GM12875 (cell line): ENCODE data around the gene PSMD1.
"Not testable (repeated sequence)": the region's sequence is repeated elsewhere in the genome, so short reads cannot be mapped to it uniquely, and the experiment has no call there.

Source experiments
- H3K4me3 ChIP-seq: one replicate; pipeline ENCODE4 v1.5.1; 2011; ENCODE audit warnings: low read depth, low read length, control low read depth
- CTCF ChIP-seq: IDR thresholded peaks from 2 replicates; pipeline ENCODE4 v1.5.1; 2011; ENCODE audit warnings: low read depth, mild to moderate bottlenecking, control low read depth, inconsistent platforms, low read length, moderate library complexity, borderline replicate concordance; ENCODE audit not compliant: insufficient read depth

Gene PSMD1

GRCh38 chr2:231190531-231191197 is 134.0 kb downstream of the PSMD1 start:
- TF ChIP-seq CTCF = no peak
- no peak overlapping the region for H3K4me3 ChIP-seq

GRCh38 chr2:231191896-231192872 is 135.5 kb downstream of the PSMD1 start:
- TF ChIP-seq CTCF = peak; percentile 22; the same call in 1 of the 2 replicates
- no peak overlapping the region for H3K4me3 ChIP-seq

GRCh38 chr2:231193216-231193615 is 136.5 kb downstream of the PSMD1 start:
- no peak overlapping the region for H3K4me3 ChIP-seq
- TF ChIP-seq CTCF = no peak

- TF ChIP-seq CTCF = no peak
- H3K4me3 ChIP-seq = no peak overlapping the region
Measured at GRCh38 chr2:231196592-231196991, 139.9 kb downstream of the PSMD1 start.

- not testable (repeated sequence) for H3K4me3 ChIP-seq
Measured at GRCh38 chr2:231197196-231197595, 140.5 kb downstream of the PSMD1 start.

GRCh38 chr2:231197706-231198290 is 141.1 kb downstream of the PSMD1 start:
- H3K4me3 ChIP-seq = peak overlapping the region; percentile 70
- no peak for TF ChIP-seq CTCF
